Nephron (organoid): ENCODE results near the gene S100P.

Experiments used
- H3K27ac Mint-ChIP-seq, 3 experiments: 2 replicates each; pipeline ENCODE4 v1.8.0; 2020; ENCODE audit warnings: mixed read lengths in 3 of 3, mild to moderate bottlenecking in 2 of 3, moderate library complexity in 1 of 3
- H3K27me3 Mint-ChIP-seq: 2 replicates; pipeline ENCODE4 v1.8.0; 2021; ENCODE audit warnings: low read depth, mild to moderate bottlenecking, moderate library complexity, mixed read lengths
- H3K36me3 Mint-ChIP-seq: 2 replicates; pipeline ENCODE4 v1.8.0; 2020; ENCODE audit warnings: low read depth, mixed read lengths
- H3K4me1 Mint-ChIP-seq: 2 replicates; pipeline ENCODE4 v1.8.0; 2020; ENCODE audit warnings: mixed read lengths
- H3K4me3 Mint-ChIP-seq, 3 experiments: 2 replicates each; pipeline ENCODE4 v1.8.0; 2020; ENCODE audit warnings: mild to moderate bottlenecking in 3 of 3, mixed read lengths in 3 of 3, moderate library complexity in 2 of 3
- H3K9me3 Mint-ChIP-seq: 2 replicates; pipeline ENCODE4 v1.8.0; 2020; ENCODE audit warnings: mixed read lengths
- TF ChIP-seq, protein P1 (sequence below), 3 experiments: fragments of 200-600 bp; sonication (generic); IDR thresholded peaks; one replicate each; pipeline ENCODE4 v1.5.0; 2021; ENCODE audit warnings: antibody characterized with exemption in 3 of 3; ENCODE audit not compliant: unreplicated experiment in 3 of 3

The S100P gene

DNA sequence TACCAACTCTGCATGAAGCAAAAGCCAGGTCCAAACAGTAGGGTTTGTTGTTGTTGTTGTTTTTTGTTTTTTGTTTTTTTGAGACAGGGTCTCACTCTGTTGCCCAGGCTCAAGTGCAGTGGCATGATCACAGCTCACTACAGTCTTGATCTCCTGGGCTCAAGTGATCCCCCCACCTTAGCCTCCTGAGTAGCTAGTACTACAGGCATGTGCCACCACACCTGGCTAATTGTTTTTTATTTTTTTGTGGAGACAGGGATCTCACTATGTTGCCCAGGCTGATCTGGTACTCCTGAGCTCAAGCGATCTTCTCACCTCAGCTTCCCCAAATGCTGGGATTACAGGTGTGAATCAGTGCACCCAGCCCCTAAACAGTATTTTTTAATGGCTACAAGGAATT is 6.2 kb downstream of the S100P start:
- H3K4me1 Mint-ChIP-seq, result peaks cover 6% of the 10 kb centered on the region
- peaks cover 20% of the 10 kb centered on the region for H3K9me3 Mint-ChIP-seq
- no peaks in the 10 kb centered on the region for H3K27me3 Mint-ChIP-seq
- TF ChIP-seq, protein P1, sequence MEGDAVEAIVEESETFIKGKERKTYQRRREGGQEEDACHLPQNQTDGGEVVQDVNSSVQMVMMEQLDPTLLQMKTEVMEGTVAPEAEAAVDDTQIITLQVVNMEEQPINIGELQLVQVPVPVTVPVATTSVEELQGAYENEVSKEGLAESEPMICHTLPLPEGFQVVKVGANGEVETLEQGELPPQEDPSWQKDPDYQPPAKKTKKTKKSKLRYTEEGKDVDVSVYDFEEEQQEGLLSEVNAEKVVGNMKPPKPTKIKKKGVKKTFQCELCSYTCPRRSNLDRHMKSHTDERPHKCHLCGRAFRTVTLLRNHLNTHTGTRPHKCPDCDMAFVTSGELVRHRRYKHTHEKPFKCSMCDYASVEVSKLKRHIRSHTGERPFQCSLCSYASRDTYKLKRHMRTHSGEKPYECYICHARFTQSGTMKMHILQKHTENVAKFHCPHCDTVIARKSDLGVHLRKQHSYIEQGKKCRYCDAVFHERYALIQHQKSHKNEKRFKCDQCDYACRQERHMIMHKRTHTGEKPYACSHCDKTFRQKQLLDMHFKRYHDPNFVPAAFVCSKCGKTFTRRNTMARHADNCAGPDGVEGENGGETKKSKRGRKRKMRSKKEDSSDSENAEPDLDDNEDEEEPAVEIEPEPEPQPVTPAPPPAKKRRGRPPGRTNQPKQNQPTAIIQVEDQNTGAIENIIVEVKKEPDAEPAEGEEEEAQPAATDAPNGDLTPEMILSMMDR (IDR thresholded peaks at IDR 0.05; ENCODE audit: unreplicated experiment in 3 of 3), result no peak
- no peak overlapping the region for H3K27ac Mint-ChIP-seq
- H3K36me3 Mint-ChIP-seq, result peaks cover 60% of the 10 kb centered on the region
- no peak overlapping the region for H3K4me3 Mint-ChIP-seq

DNA sequence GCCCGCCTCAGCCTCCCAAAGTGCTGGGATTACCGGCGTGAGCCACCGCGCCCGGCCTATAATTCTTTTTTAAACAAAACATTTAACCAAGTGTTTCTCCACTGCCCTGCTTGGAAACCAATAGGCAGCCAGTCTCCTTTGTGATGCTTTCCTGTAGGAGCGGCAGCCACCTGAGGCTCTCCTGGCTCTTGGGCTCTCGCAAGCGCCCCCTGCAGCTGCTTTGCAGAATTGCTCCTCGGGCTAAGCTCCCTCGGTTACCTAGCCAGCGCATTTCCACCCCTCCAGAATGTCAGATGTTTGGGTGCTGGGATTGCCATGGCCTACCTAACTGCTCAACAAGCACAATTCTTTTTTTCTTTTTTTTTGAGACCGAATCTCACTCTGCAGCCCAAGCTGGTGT is 7.7 kb downstream of the S100P start:
- TF ChIP-seq, protein P1 (IDR thresholded peaks at IDR 0.05; ENCODE audit: unreplicated experiment in 3 of 3), result no peak

GRCh38 chr4:6702761-6703160 is 9.1 kb downstream of the S100P start:
- TF ChIP-seq, protein P1 (IDR thresholded peaks at IDR 0.05; ENCODE audit: unreplicated experiment in 3 of 3), result no peak
- H3K4me1 Mint-ChIP-seq, result peaks cover 6% of the 10 kb centered on the region
- no peak overlapping the region for H3K27ac Mint-ChIP-seq
- peaks cover 88% of the 10 kb centered on the region for H3K36me3 Mint-ChIP-seq
- no peak overlapping the region for H3K4me3 Mint-ChIP-seq
- H3K9me3 Mint-ChIP-seq, result peaks cover 36% of the 10 kb centered on the region
- no peaks in the 10 kb centered on the region for H3K27me3 Mint-ChIP-seq

More for the DNA sequence above, 7.7 kb downstream of the S100P start:
- peaks cover 3% of the 10 kb centered on the region for H3K4me1 Mint-ChIP-seq
- H3K9me3 Mint-ChIP-seq, result peaks cover 29% of the 10 kb centered on the region
- H3K36me3 Mint-ChIP-seq, result peaks cover 75% of the 10 kb centered on the region
- H3K27ac Mint-ChIP-seq, result no peak overlapping the region
- no peaks in the 10 kb centered on the region for H3K27me3 Mint-ChIP-seq
- H3K4me3 Mint-ChIP-seq, result no peak overlapping the region

DNA sequence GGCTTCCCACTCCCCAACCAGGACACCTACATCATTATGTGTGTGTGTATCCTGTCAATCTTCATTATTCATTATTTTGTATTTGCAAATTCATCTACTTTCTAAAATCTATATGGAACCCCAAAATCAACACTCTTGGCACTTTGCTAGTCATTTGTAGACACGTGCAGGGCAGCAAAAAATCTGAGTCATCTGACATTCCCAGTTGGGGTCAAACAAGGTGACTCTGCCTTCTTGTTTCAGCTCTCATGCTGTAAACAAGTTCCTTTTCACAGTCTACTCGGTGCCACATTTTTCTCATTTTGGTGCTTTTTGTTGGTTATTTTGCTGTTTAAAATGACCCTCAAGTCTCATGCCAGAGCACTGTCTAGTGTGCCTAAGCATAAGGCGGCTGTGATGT is 10.1 kb downstream of the S100P start:
- TF ChIP-seq, protein P1 (IDR thresholded peaks at IDR 0.05; ENCODE audit: unreplicated experiment in 3 of 3), result no peak
- peaks cover 93% of the 10 kb centered on the region for H3K36me3 Mint-ChIP-seq
- no peak overlapping the region for H3K27ac Mint-ChIP-seq
- H3K4me3 Mint-ChIP-seq, result no peak overlapping the region
- peaks cover 41% of the 10 kb centered on the region for H3K9me3 Mint-ChIP-seq
- no peaks in the 10 kb centered on the region for H3K27me3 Mint-ChIP-seq
- H3K4me1 Mint-ChIP-seq, result peaks cover 16% of the 10 kb centered on the region

DNA sequence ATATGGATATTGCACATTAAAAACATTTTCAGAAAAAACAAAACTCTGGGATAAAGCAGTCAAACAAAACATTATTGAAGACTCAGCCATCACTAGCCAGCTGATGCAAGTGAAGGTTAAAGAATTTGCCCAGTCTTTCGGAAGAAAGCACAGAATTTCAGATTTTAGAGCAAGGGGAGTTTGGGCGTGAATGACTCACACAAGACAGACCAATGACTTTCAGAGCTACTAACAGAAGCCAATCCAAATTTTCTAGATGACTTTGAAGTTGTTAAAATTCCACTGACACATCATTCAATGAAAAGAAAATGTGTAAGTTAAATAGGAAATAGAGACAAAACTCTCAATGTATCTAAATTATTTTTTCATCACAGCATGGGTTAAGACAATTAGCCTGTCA is 12.0 kb downstream of the S100P start:
- H3K4me1 Mint-ChIP-seq, result peaks cover 30% of the 10 kb centered on the region
- H3K4me3 Mint-ChIP-seq, result peak overlapping the region in 2 of 3 experiments; percentile 17 to 45
- no peak overlapping the region for H3K27ac Mint-ChIP-seq
- TF ChIP-seq, protein P1 (IDR thresholded peaks at IDR 0.05; ENCODE audit: unreplicated experiment in 3 of 3), result no peak
- peaks cover 48% of the 10 kb centered on the region for H3K9me3 Mint-ChIP-seq
- peaks cover 5% of the 10 kb centered on the region for H3K27me3 Mint-ChIP-seq
- H3K36me3 Mint-ChIP-seq, result peaks cover 87% of the 10 kb centered on the region

GRCh38 chr4:6706173-6706572 is 12.5 kb downstream of the S100P start:
- peaks cover 85% of the 10 kb centered on the region for H3K36me3 Mint-ChIP-seq
- peaks cover 5% of the 10 kb centered on the region for H3K27me3 Mint-ChIP-seq
- TF ChIP-seq, protein P1 (IDR thresholded peaks at IDR 0.05; ENCODE audit: unreplicated experiment in 3 of 3), result no peak
- H3K27ac Mint-ChIP-seq, result no peak overlapping the region
- H3K4me3 Mint-ChIP-seq, result peak overlapping the region in 2 of 3 experiments; percentile 28 to 59
- H3K9me3 Mint-ChIP-seq, result peaks cover 48% of the 10 kb centered on the region
- H3K4me1 Mint-ChIP-seq, result peaks cover 30% of the 10 kb centered on the region
